ENCODE data around the gene CTNNA3.

CTNNA3 gene

DNA sequence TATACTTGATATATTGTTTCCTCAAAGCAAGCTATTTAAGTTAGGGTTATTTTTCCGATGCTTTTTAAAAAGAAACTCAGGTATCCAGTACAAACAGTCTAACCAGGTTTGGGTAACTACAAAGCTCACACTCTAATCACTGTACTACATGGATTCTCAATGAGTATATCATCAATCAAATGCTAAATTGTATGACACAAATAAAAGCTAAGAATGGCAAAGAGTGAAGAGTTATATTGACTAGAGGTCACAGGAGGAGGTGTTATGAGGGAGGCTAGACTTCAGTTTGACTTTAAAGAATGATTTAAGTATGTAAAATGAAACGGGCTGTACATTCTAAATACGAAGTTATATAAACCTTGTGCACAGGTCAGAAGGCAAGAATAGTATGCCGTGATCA, 178.0 kb downstream of the CTNNA3 start:
- H3K27ac ChIP-seq (ENCODE audit: extremely low read depth, low read depth, low read length): no peak overlapping the region
- no peak for TF ChIP-seq ZNF221 (tag by site-specific recombination; IDR thresholded peaks at IDR 0.05; ENCODE audit: borderline replicate concordance)
- TF ChIP-seq, protein P1, sequence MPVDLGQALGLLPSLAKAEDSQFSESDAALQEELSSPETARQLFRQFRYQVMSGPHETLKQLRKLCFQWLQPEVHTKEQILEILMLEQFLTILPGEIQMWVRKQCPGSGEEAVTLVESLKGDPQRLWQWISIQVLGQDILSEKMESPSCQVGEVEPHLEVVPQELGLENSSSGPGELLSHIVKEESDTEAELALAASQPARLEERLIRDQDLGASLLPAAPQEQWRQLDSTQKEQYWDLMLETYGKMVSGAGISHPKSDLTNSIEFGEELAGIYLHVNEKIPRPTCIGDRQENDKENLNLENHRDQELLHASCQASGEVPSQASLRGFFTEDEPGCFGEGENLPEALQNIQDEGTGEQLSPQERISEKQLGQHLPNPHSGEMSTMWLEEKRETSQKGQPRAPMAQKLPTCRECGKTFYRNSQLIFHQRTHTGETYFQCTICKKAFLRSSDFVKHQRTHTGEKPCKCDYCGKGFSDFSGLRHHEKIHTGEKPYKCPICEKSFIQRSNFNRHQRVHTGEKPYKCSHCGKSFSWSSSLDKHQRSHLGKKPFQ (tag by site-specific recombination; IDR thresholded peaks at IDR 0.05): no peak
- no peak for TF ChIP-seq WT1 (tag by site-specific recombination; IDR thresholded peaks at IDR 0.05)
- no peak for TF ChIP-seq ZNF138 (tag by site-specific recombination; IDR thresholded peaks at IDR 0.05; ENCODE audit: borderline replicate concordance)
- TF ChIP-seq GLI4 (tag by site-specific recombination; IDR thresholded peaks at IDR 0.05): no peak
- no peak for TF ChIP-seq ZNF707 (tag by site-specific recombination; IDR thresholded peaks at IDR 0.05)
- TF ChIP-seq, protein P2, sequence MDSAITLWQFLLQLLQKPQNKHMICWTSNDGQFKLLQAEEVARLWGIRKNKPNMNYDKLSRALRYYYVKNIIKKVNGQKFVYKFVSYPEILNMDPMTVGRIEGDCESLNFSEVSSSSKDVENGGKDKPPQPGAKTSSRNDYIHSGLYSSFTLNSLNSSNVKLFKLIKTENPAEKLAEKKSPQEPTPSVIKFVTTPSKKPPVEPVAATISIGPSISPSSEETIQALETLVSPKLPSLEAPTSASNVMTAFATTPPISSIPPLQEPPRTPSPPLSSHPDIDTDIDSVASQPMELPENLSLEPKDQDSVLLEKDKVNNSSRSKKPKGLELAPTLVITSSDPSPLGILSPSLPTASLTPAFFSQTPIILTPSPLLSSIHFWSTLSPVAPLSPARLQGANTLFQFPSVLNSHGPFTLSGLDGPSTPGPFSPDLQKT (IDR thresholded peaks at IDR 0.05; ENCODE audit: borderline replicate concordance, low read depth, low read length): no peak
- TF ChIP-seq KLF9 (tag by site-specific recombination; IDR thresholded peaks at IDR 0.05; ENCODE audit: low read depth): no peak
- TF ChIP-seq GLIS2 (tag by site-specific recombination; IDR thresholded peaks at IDR 0.05): no peak
- no peaks in the 10 kb centered on the region for H3K36me3 ChIP-seq (ENCODE audit: control insufficient read depth in 2 of 2, insufficient read depth in 1 of 2, low read length in 2 of 2)
- no peak overlapping the region for H3K4me3 ChIP-seq (ENCODE audit: low read depth, low read length)
- ChIA-PET CTCF (interaction anchor here (0.6 kb wide), 1 partner anchor 21 kb away, joined by 3 read pairs; no protein-coding TSS in a partner anchor), POLR2A (no interaction called here)
- no peaks in the 10 kb centered on the region for H3K9me3 ChIP-seq (ENCODE audit: control insufficient read depth, insufficient read depth, low read depth, low read length)
- H3K4me1 ChIP-seq (ENCODE audit: control insufficient read depth, insufficient read depth, low read length): no peaks in the 10 kb centered on the region

DNA sequence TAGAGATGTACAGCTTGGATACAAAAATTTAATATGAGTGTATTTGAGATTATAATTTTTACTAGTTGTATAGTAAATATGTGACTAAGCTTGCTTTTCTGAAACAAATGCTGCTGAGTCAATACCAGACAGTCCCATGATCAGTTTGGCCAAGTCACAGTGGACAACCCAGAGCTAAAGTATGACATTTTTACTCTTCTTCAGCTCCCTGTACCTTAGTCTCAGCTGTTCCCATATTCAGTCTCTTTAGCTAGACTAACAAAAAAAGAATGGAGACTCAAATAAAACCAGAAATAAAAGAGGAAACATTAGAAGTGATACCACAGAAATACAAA, 189.3 kb downstream of the CTNNA3 start:
- Histone ChIP-seq H3K36me3 (ENCODE audit: control insufficient read depth in 2 of 2, insufficient read depth in 1 of 2, low read length in 2 of 2) (no peaks in the 10 kb centered on the region), H3K4me3 (ENCODE audit: low read depth, low read length) (no peak overlapping the region), H3K27ac (ENCODE audit: extremely low read depth, low read depth, low read length) (no peak overlapping the region), H3K4me1 (ENCODE audit: control insufficient read depth, insufficient read depth, low read length) (no peaks in the 10 kb centered on the region; the same call in 1 of the 2 replicates), H3K9me3 (ENCODE audit: control insufficient read depth, insufficient read depth, low read depth, low read length) (no peaks in the 10 kb centered on the region)
- TF ChIP-seq ZNF302 (tag by site-specific recombination; IDR thresholded peaks at IDR 0.05; ENCODE audit: low read depth): no peak
- no peak for TF ChIP-seq ZNF24 (tag by site-specific recombination; IDR thresholded peaks at IDR 0.05)
- TF ChIP-seq OVOL3 (tag by site-specific recombination; IDR thresholded peaks at IDR 0.05): no peak
- no peak for TF ChIP-seq GLIS2 (tag by site-specific recombination; IDR thresholded peaks at IDR 0.05)
- TF ChIP-seq ZNF555 (tag by site-specific recombination; conservative IDR thresholded peaks at IDR 0.05): no peak
- no peak for TF ChIP-seq ZFHX2 (tag by site-specific recombination; conservative IDR thresholded peaks at IDR 0.05)
- TF ChIP-seq ZFP37 (tag by site-specific recombination; IDR thresholded peaks at IDR 0.05): no peak
- TF ChIP-seq, protein P1 (tag by site-specific recombination; IDR thresholded peaks at IDR 0.05): no peak
- no peak for TF ChIP-seq ZNF510 (tag by site-specific recombination; IDR thresholded peaks at IDR 0.05; ENCODE audit: insufficient replicate concordance)
- POLR2A ChIA-PET: no interaction called here
- CTCF ChIA-PET: interaction anchor here (0.5 to 0.8 kb wide), 2 partner anchors 599 to 845 kb away, joined by 4 to 6 read pairs; no protein-coding TSS in a partner anchor

DNA sequence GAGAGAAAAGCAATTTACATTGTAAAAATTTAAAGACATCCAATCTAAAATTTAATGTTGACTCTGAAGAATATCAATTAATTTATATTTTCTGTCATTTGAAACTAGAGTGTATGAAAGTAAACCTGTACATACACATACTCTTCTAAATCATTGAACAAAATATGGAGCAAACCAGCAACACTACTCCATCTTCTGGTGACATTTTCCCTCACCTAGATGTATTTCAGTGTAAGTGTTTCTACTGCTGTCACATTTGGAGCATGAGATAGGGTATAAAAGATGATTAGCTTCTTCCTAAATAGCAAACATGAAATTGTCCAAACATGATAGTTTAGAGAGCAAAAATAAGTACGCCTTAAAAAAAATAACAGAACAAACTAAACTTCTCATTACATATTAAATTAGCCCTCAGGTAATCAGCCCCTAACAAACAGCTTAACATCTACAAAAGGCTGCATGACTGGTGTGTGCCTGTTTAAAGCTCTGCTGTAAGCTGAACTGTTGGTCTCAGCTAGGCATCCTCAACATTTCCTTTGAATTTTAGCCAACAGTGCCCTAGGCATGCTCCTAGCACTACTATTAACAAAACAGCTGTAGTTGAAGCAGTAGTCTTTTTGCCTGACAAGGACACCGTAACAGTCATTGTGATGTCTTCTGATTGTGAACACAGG, 189.8 kb downstream of the CTNNA3 start:
- Histone ChIP-seq H3K27ac (ENCODE audit: extremely low read depth, low read depth, low read length) (no peak overlapping the region), H3K36me3 (ENCODE audit: control insufficient read depth in 2 of 2, insufficient read depth in 1 of 2, low read length in 2 of 2) (no peaks in the 10 kb centered on the region), H3K9me3 (ENCODE audit: control insufficient read depth, insufficient read depth, low read depth, low read length) (no peaks in the 10 kb centered on the region), H3K4me3 (ENCODE audit: low read depth, low read length) (no peak overlapping the region), H3K4me1 (ENCODE audit: control insufficient read depth, insufficient read depth, low read length) (no peaks in the 10 kb centered on the region; the same call in 1 of the 2 replicates)
- CTCF ChIA-PET: interaction anchor here (0.5 to 0.8 kb wide), 3 partner anchors 274 to 845 kb away, joined by 3 to 6 read pairs (median 4); no protein-coding TSS in a partner anchor
- POLR2A ChIA-PET: no interaction called here
- no peak for TF ChIP-seq ZNF48 (tag by site-specific recombination; IDR thresholded peaks at IDR 0.05)
- TF ChIP-seq ZNF664 (tag by site-specific recombination; IDR thresholded peaks at IDR 0.05): no peak
- TF ChIP-seq, protein P3, sequence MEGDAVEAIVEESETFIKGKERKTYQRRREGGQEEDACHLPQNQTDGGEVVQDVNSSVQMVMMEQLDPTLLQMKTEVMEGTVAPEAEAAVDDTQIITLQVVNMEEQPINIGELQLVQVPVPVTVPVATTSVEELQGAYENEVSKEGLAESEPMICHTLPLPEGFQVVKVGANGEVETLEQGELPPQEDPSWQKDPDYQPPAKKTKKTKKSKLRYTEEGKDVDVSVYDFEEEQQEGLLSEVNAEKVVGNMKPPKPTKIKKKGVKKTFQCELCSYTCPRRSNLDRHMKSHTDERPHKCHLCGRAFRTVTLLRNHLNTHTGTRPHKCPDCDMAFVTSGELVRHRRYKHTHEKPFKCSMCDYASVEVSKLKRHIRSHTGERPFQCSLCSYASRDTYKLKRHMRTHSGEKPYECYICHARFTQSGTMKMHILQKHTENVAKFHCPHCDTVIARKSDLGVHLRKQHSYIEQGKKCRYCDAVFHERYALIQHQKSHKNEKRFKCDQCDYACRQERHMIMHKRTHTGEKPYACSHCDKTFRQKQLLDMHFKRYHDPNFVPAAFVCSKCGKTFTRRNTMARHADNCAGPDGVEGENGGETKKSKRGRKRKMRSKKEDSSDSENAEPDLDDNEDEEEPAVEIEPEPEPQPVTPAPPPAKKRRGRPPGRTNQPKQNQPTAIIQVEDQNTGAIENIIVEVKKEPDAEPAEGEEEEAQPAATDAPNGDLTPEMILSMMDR (tag by site-specific recombination; IDR thresholded peaks at IDR 0.05): no peak
- no peak for TF ChIP-seq YY1 (tag by site-specific recombination; IDR thresholded peaks at IDR 0.05)
- no peak for TF ChIP-seq GLI4 (tag by site-specific recombination; IDR thresholded peaks at IDR 0.05)
- TF ChIP-seq, protein P4, sequence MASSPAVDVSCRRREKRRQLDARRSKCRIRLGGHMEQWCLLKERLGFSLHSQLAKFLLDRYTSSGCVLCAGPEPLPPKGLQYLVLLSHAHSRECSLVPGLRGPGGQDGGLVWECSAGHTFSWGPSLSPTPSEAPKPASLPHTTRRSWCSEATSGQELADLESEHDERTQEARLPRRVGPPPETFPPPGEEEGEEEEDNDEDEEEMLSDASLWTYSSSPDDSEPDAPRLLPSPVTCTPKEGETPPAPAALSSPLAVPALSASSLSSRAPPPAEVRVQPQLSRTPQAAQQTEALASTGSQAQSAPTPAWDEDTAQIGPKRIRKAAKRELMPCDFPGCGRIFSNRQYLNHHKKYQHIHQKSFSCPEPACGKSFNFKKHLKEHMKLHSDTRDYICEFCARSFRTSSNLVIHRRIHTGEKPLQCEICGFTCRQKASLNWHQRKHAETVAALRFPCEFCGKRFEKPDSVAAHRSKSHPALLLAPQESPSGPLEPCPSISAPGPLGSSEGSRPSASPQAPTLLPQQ (tag by site-specific recombination; IDR thresholded peaks at IDR 0.05): no peak
- TF ChIP-seq, protein P5, sequence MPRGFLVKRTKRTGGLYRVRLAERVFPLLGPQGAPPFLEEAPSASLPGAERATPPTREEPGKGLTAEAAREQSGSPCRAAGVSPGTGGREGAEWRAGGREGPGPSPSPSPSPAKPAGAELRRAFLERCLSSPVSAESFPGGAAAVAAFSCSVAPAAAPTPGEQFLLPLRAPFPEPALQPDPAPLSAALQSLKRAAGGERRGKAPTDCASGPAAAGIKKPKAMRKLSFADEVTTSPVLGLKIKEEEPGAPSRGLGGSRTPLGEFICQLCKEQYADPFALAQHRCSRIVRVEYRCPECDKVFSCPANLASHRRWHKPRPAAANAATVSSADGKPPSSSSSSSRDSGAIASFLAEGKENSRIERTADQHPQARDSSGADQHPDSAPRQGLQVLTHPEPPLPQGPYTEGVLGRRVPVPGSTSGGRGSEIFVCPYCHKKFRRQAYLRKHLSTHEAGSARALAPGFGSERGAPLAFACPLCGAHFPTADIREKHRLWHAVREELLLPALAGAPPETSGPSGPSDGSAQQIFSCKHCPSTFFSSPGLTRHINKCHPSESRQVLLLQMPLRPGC (tag by site-specific recombination; IDR thresholded peaks at IDR 0.05): no peak
